Gastrocnemius medialis (tissue), 4 donors: ENCODE data around the gene SLC12A4. TPM values are rescaled to one million over a fixed set of nuclear protein-coding genes. Genes with fewer than 3 reads are reported as not detected.

Experiments used
- ATAC-seq, 2 donors: fragments of 150-250 bp; one replicate each; pipeline ENCODE4 v1.9.1; 2016
- DNase-seq, 2 donors: peaks; one replicate each; pipeline ENCODE4 v3.0.0-alpha.2; 2019
- H3K27ac ChIP-seq, 4 donors: fragments of 200-600 bp; sonication (generic); 1 replicate in 1 of 4; 2 replicates in 3 of 4; pipeline ENCODE4 v1.5.1; 2016 to 2018; ENCODE audit warnings: mild to moderate bottlenecking in 2 of 4, moderate library complexity in 1 of 4
- H3K27me3 ChIP-seq, 3 donors: fragments of 200-600 bp; sonication (generic) in 2 of 3; 1 replicate in 1 of 3; 2 replicates in 2 of 3; pipeline versions ENCODE4 v1.5.1 to v1.6.0; 2016 to 2019; ENCODE audit warnings: mild to moderate bottlenecking in 1 of 3, moderate library complexity in 1 of 3
- H3K36me3 ChIP-seq, 2 donors: fragments of 200-600 bp; sonication (generic) in 1 of 2; one replicate each; pipeline ENCODE4 v1.5.1; 2017 to 2018
- H3K4me1 ChIP-seq, 2 donors: fragments of 200-600 bp; sonication (generic) in 1 of 2; one replicate each; pipeline ENCODE4 v1.5.1; 2016 to 2017; ENCODE audit warnings: mild to moderate bottlenecking in 2 of 2
- H3K4me3 ChIP-seq, 4 donors: fragments of 200-600 bp; sonication (generic) in 3 of 4; 1 replicate in 1 of 4; 2 replicates in 3 of 4; pipeline ENCODE4 v1.5.1; 2016 to 2019; ENCODE audit warnings: mild to moderate bottlenecking in 2 of 4
- H3K9me3 ChIP-seq, 3 donors: fragments of 200-600 bp; sonication (generic) in 2 of 3; 1 replicate in 1 of 3; 2 replicates in 2 of 3; pipeline ENCODE4 v1.5.1; 2016 to 2019
- CTCF ChIP-seq, 5 experiments: fragments of 450-650 bp in 3 of 5; fragments of 200-600 bp in 2 of 5; sonication (generic) in 2 of 5; IDR thresholded peaks in 4 of 5; conservative IDR thresholded peaks in 1 of 5; 1 replicate in 4 of 5; 2 replicates in 1 of 5; pipeline ENCODE4 v1.5.1; 2016 to 2019; ENCODE audit warnings: antibody characterized with exemption in 5 of 5, mild to moderate bottlenecking in 3 of 5, moderate library complexity in 3 of 5
- POLR2A ChIP-seq, 2 donors: fragments of 450-650 bp; IDR thresholded peaks; one replicate each; pipeline ENCODE4 v1.6.1; 2017; ENCODE audit warnings: antibody characterized with exemption in 2 of 2, mild to moderate bottlenecking in 2 of 2, moderate library complexity in 2 of 2
- in situ Hi-C, 4 donors: fragments of 200-750 bp; cut with MboI; loops; one replicate each; pipeline versions ENCODE4 v1.15.0 to v1.8.0; 2017; ENCODE audit warnings: low sequenced_read_pairs in 4 of 4
- intact Hi-C: fragments of 100-400 bp; cut with DNase I; formaldehyde crosslinking; loops from one replicate; pipeline ENCODE4 v1.15.1; 2023; ENCODE audit warnings: low total_unique reads
- total RNA-seq, 4 donors: library from RNA; depleted of rRNA; stranded (reverse); fragments of >200 nt; gene quantifications; one replicate each; pipeline versions ENCODE4 v1.1.0 to v1.2.3, GENCODE V29; 2016

SLC12A4 gene
- total RNA-seq, 4 donors from 2014 or later, result 10.4 to 30.8 (median 15.8) TPM

GRCh38 chr16:67963292-67963661, 5.2 kb downstream of the SLC12A4 start:
- Histone ChIP-seq H3K36me3 (no peaks in the 10 kb centered on the region), H3K4me1 (peaks cover 93 to 96% of the 10 kb centered on the region in 2 donors), H3K27ac (peak overlapping the region; percentile 87 to 95 (median 89)), H3K27me3 (no peaks in the 10 kb centered on the region), H3K4me3 (no peak overlapping the region), H3K9me3 (no peaks in the 10 kb centered on the region)
- no peak for ATAC-seq
- intact Hi-C loops (no loop called here), in situ Hi-C loops (no loop called here)
- DNase-seq, result no peak
- TF ChIP-seq POLR2A (IDR thresholded peaks at IDR 0.05) (no peak), CTCF (IDR thresholded peaks at IDR 0.05 in 4 of 5, conservative IDR thresholded peaks at IDR 0.05 in 1 of 5) (no peak)

- DNase-seq (no peak), ATAC-seq (no peak)
- peaks cover 89 to 90% of the 10 kb centered on the region in 2 donors for H3K4me1 ChIP-seq
- no peaks in the 10 kb centered on the region for H3K9me3 ChIP-seq
- peak overlapping the region; percentile 87 to 95 (median 89) for H3K27ac ChIP-seq
- H3K27me3 ChIP-seq, result no peaks in the 10 kb centered on the region
- in situ Hi-C loops, result no loop called here
- no peak for TF ChIP-seq POLR2A (IDR thresholded peaks at IDR 0.05)
- no peak for TF ChIP-seq CTCF (IDR thresholded peaks at IDR 0.05 in 4 of 5, conservative IDR thresholded peaks at IDR 0.05 in 1 of 5)
- H3K4me3 ChIP-seq, result no peak overlapping the region
- H3K36me3 ChIP-seq, result no peaks in the 10 kb centered on the region
- intact Hi-C loops, result no loop called here
Observed at GRCh38 chr16:67962135-67962534, 6.3 kb downstream of the SLC12A4 start.

GRCh38 chr16:67961551-67961957, 6.9 kb downstream of the SLC12A4 start:
- in situ Hi-C loops (no loop called here), intact Hi-C loops (no loop called here)
- TF ChIP-seq CTCF (IDR thresholded peaks at IDR 0.05 in 4 of 5, conservative IDR thresholded peaks at IDR 0.05 in 1 of 5), result no peak
- TF ChIP-seq POLR2A (IDR thresholded peaks at IDR 0.05), result no peak
- Histone ChIP-seq H3K27ac (peak overlapping the region; percentile 87 to 95 (median 89)), H3K4me3 (no peak overlapping the region), H3K4me1 (peaks cover 83 to 84% of the 10 kb centered on the region in 2 donors), H3K36me3 (no peaks in the 10 kb centered on the region), H3K27me3 (no peaks in the 10 kb centered on the region), H3K9me3 (no peaks in the 10 kb centered on the region)
- ATAC-seq (no peak), DNase-seq (peak in 1 of 2 donors; percentile 56)

GRCh38 chr16:67959536-67960329, 8.7 kb downstream of the SLC12A4 start:
- no peak for TF ChIP-seq CTCF (IDR thresholded peaks at IDR 0.05 in 4 of 5, conservative IDR thresholded peaks at IDR 0.05 in 1 of 5)
- TF ChIP-seq POLR2A (IDR thresholded peaks at IDR 0.05), result no peak
- in situ Hi-C loops (no loop called here), intact Hi-C loops (loop anchor here (2.0 kb wide), 1 partner anchor 23 kb away; the partner anchor contains the start of gene PSMB10)
- ATAC-seq, result peak; percentile 56 to 78
- H3K4me3 ChIP-seq, result no peak overlapping the region
- H3K4me1 ChIP-seq, result peaks cover 65 to 66% of the 10 kb centered on the region in 2 donors
- H3K9me3 ChIP-seq, result no peaks in the 10 kb centered on the region
- peaks cover 0 to 5% of the 10 kb centered on the region in 2 donors for H3K36me3 ChIP-seq
- peak overlapping the region; percentile 87 to 95 (median 89) for H3K27ac ChIP-seq
- no peaks in the 10 kb centered on the region for H3K27me3 ChIP-seq
- peak in 1 of 2 donors; percentile 88 for DNase-seq
